K562 (cell line): Measurements from ENCODE around the gene SMCO3. TPM values are rescaled to one million over a fixed set of nuclear protein-coding genes. Genes with fewer than 3 reads are reported as not detected.

Experiments used
- ATAC-seq: fragments of 200-7000 bp; cut with Tn5 transposase; 3 replicates; pipeline ENCODE4 v1.9.1; 2020; ENCODE audit warnings: moderate library complexity
- BruUV-seq: library from RNA; stranded (reverse); fragments of 400-500 nt; replicated peaks from 2 replicates; lab custom pipeline; 2021; lab: Mats Ljungman, UMichigan
- CTCF ChIA-PET: fragments of 300-600 bp; formaldehyde crosslinking; extraction: SDS; loops from one replicate; lab custom pipeline; 2021; ENCODE audit warnings: low intra/inter-chr PET ratio; lab: Yijun Ruan, JAX
- POLR2A ChIA-PET: fragments of 300-600, 350-650 bp; sonication (Branson Sonifier 250); formaldehyde crosslinking; extraction: SDS; loops from one replicate; lab custom pipeline; 2021; ENCODE audit warnings: antibody characterized with exemption, inconsistent platforms; lab: Yijun Ruan, JAX
- DNase-seq, 4 experiments: peaks; one replicate each; pipeline versions ENCODE4 v3.0.0 to v3.0.0-alpha.2; 2011 to 2018; ENCODE audit warnings: low spot score in 3 of 4, mixed read lengths in 3 of 4; ENCODE audit errors: extremely low read depth in 1 of 4
- FAIRE-seq: peaks from 2 replicates; lab custom pipeline; 2011; peaks lifted over from hg19 to GRCh38; lab: Jason Lieb, UNC
- H2AFZ ChIP-seq: 2 replicates; pipeline ENCODE4 v1.6.0; 2011; ENCODE audit warnings: low read depth, low read length, control low read depth, inconsistent platforms
- H3K27ac ChIP-seq: fragments of 200-600 bp; 3 replicates; pipeline ENCODE4 v1.8.0; 2011; ENCODE audit warnings: low read depth, mild to moderate bottlenecking, control low read depth, inconsistent platforms, low read length, moderate library complexity, mixed read lengths; ENCODE audit errors: extremely low read depth
- H3K27me3 ChIP-seq, 2 experiments: fragments of 300-600 bp in 1 of 2; 2 replicates in 1 of 2; 3 replicates in 1 of 2; pipeline versions ENCODE4 v1.6.0 to v1.8.0; 2011; ENCODE audit warnings: inconsistent platforms in 2 of 2, low read length in 2 of 2, mild to moderate bottlenecking in 1 of 2, mixed read lengths in 1 of 2, moderate library complexity in 1 of 2; ENCODE audit not compliant: control insufficient read depth in 2 of 2, insufficient read depth in 2 of 2
- H3K36me3 ChIP-seq: fragments of 300-600 bp; 3 replicates; pipeline ENCODE4 v1.8.0; 2011; ENCODE audit warnings: mild to moderate bottlenecking, low read length, inconsistent platforms; ENCODE audit not compliant: control insufficient read depth, insufficient read depth
- H3K4me1 ChIP-seq, 2 experiments: fragments of 200-600 bp in 1 of 2; replicated peaks in 1 of 2; 2 replicates in 1 of 2; 3 replicates in 1 of 2; pipeline versions ENCODE4 v1.5.1 to v1.8.0; 2011; ENCODE audit warnings: inconsistent platforms in 2 of 2, low read length in 2 of 2, mild to moderate bottlenecking in 1 of 2, mixed read lengths in 1 of 2, moderate library complexity in 1 of 2; ENCODE audit not compliant: control insufficient read depth in 2 of 2, insufficient read depth in 2 of 2
- H3K4me2 ChIP-seq: 2 replicates; pipeline ENCODE4 v1.6.1; 2011; ENCODE audit warnings: low read length, control low read depth, inconsistent platforms, mixed read lengths; ENCODE audit not compliant: insufficient read depth
- H3K4me3 ChIP-seq: fragments of 200-600 bp; sonication (generic), shearing (Covaris generic); 2 replicates; pipeline ENCODE4 v1.5.1; 2016; ENCODE audit warnings: control low read depth, inconsistent platforms
- H3K79me2 ChIP-seq: fragments of 200-600 bp; 3 replicates; pipeline ENCODE4 v1.8.0; 2011; ENCODE audit warnings: low read length, inconsistent platforms; ENCODE audit not compliant: control insufficient read depth, insufficient read depth
- H3K9ac ChIP-seq, 2 experiments: 2 replicates each; pipeline versions ENCODE4 v1.6.0 to v1.6.1; 2011; ENCODE audit warnings: low read depth in 2 of 2, low read length in 2 of 2, control low read depth in 1 of 2, inconsistent platforms in 1 of 2, mild to moderate bottlenecking in 1 of 2, mixed read lengths in 1 of 2; ENCODE audit not compliant: insufficient read depth in 1 of 2
- H3K9me1 ChIP-seq: one replicate; pipeline ENCODE4 v1.6.0; 2011; ENCODE audit warnings: inconsistent platforms, mild to moderate bottlenecking, low read length, moderate library complexity; ENCODE audit not compliant: control insufficient read depth, insufficient read depth
- H3K9me3 ChIP-seq: replicated peaks from 2 replicates; pipeline ENCODE4 v1.5.1; 2011; ENCODE audit warnings: low read depth, low read length, inconsistent platforms; ENCODE audit not compliant: control insufficient read depth, insufficient read depth
- H4K20me1 ChIP-seq: replicated peaks from 2 replicates; pipeline ENCODE4 v1.6.1; 2011; ENCODE audit warnings: low read length, inconsistent platforms, mixed read lengths; ENCODE audit not compliant: control insufficient read depth, insufficient read depth
- BMI1 ChIP-seq: fragments of 150-350 bp; IDR thresholded peaks from 2 replicates; pipeline ENCODE4 v1.6.1; 2014; ENCODE audit warnings: low read length
- C11orf30 ChIP-seq: fragments of 450-650 bp; IDR thresholded peaks from 2 replicates; pipeline ENCODE4 v1.6.1; 2016; ENCODE audit warnings: low read depth, mild to moderate bottlenecking
- DLX4 ChIP-seq: fragments of 250-450 bp; sonication (Bioruptor Pico); IDR thresholded peaks from 2 replicates; pipeline ENCODE4 v1.6.1; 2021; ENCODE audit warnings: mild to moderate bottlenecking
- HOMEZ ChIP-seq: fragments of 250-450 bp; sonication (Bioruptor Pico); IDR thresholded peaks from 2 replicates; pipeline ENCODE4 v1.4.0; 2020; ENCODE audit warnings: mild to moderate bottlenecking, moderate library complexity
- LEF1 ChIP-seq: fragments of 450-650 bp; IDR thresholded peaks from 2 replicates; pipeline ENCODE4 v1.6.1; 2016; ENCODE audit warnings: mild to moderate bottlenecking
- MAX ChIP-seq: sonication (generic); formaldehyde crosslinking; IDR thresholded peaks from 2 replicates; pipeline ENCODE4 v1.9.0; 2022; ENCODE audit warnings: mild to moderate bottlenecking, missing genetic modification reagents
- POLR2G ChIP-seq: fragments of 200-400 bp; formaldehyde crosslinking; IDR thresholded peaks from 2 replicates; pipeline ENCODE4 v1.6.1; 2017; ENCODE audit warnings: low read depth, mild to moderate bottlenecking, antibody characterized with exemption, low read length, moderate library complexity
- TAF9B ChIP-seq: fragments of 450-650 bp; IDR thresholded peaks from 2 replicates; pipeline ENCODE4 v1.6.1; 2018; ENCODE audit warnings: mild to moderate bottlenecking; ENCODE audit not compliant: partially characterized antibody
- TRIM25 ChIP-seq: fragments of 450-650 bp; IDR thresholded peaks from 2 replicates; pipeline ENCODE4 v1.7.0; 2016; ENCODE audit warnings: borderline replicate concordance
- ZFP1 ChIP-seq: fragments of 450-650 bp; formaldehyde crosslinking; IDR thresholded peaks from 2 replicates; pipeline ENCODE4 v1.4.0; 2020; ENCODE audit warnings: mild to moderate bottlenecking, mixed read lengths
- ZNF239 ChIP-seq: fragments of 250-450 bp; sonication (Bioruptor Pico); IDR thresholded peaks from 2 replicates; pipeline ENCODE4 v1.4.0; 2020; ENCODE audit warnings: mild to moderate bottlenecking
- whole genome bisulfite sequencing: fragments of 100-300 bp; shearing (Covaris generic); methylation state at CpG from one replicate; pipeline ENCODE4 v1.1.6; 2016; ENCODE audit warnings: low coverage, mixed read lengths; ENCODE audit not compliant: insufficient coverage; ENCODE audit errors: missing lambda C conversion rate; 5-methylcytosine and 5-hydroxymethylcytosine counted together
- in situ Hi-C: fragments of 300-500 bp; cut with MboI; formaldehyde crosslinking; loops from 4 replicates; pipeline ENCODE4 v1.15.0; 2018; ENCODE audit warnings: inconsistent platforms, mixed read lengths
- intact Hi-C: fragments of 100-400 bp; cut with micrococcal nuclease; formaldehyde crosslinking; loops from 2 replicates; pipeline ENCODE4 v1.14.2; 2022
- polyA plus RNA-seq, 8 experiments: library from polyadenylated mRNA; depleted of rRNA in 4 of 8; stranded (reverse) in 5 of 8; unstranded in 3 of 8; fragments of >200 nt; fragmentation: Nextera tagmentation in 2 of 8; fragmentation: Illumina TruSeq in 1 of 8; extraction: Ambion mirVana in 2 of 8; extraction: Trizol in 1 of 8; gene quantifications; 2 replicates each; pipeline versions ENCODE4 v1.2.1 to v1.2.3, GENCODE V29; 2011 to 2014; ENCODE audit warnings: inconsistent platforms in 1 of 8, missing spikeins in 1 of 8
- total RNA-seq, 7 experiments: library from RNA; depleted of rRNA in 6 of 7; stranded (reverse); fragments of >200 nt in 6 of 7; fragmentation: Illumina TruSeq in 2 of 7; extraction: Trizol in 2 of 7; gene quantifications; 2 replicates each; pipeline versions ENCODE4 v1.2.1 to v1.2.3, GENCODE V29; 2011 to 2021; ENCODE audit warnings: low replicate concordance in 1 of 7

Gene SMCO3
- total and polyA plus RNA-seq, 9 of the 15 experiments (the other 6 are each of a cell fraction or from before 2014, with no cell fraction given): 0.10 to 0.14 TPM; not detected in 7

GRCh38 chr12:14849661-14850060 is 35.7 kb upstream of the SMCO3 start:
- CTCF ChIA-PET: no interaction called here
- Histone ChIP-seq H3K4me1 (no peaks in the 10 kb centered on the region), H3K9ac (no peak overlapping the region), H3K4me3 (no peak overlapping the region), H3K79me2 (no peaks in the 10 kb centered on the region), H3K4me2 (no peak overlapping the region), H3K9me1 (no peaks in the 10 kb centered on the region), H3K27me3 (no peaks in the 10 kb centered on the region), H3K9me3 (no peaks in the 10 kb centered on the region), H4K20me1 (no peaks in the 10 kb centered on the region), H3K36me3 (no peaks in the 10 kb centered on the region), H2AFZ (no peak overlapping the region), H3K27ac (no peak overlapping the region)
- DNase-seq: no peak
- BruUV-seq: no TSS peak
- TF ChIP-seq ZNF239 (CRISPR knock-in tag) (no peak), TRIM25 (no peak), TAF9B (no peak), MAX (CRISPR knock-in tag) (no peak), ZFP1 (CRISPR knock-in tag) (no peak), C11orf30 (no peak), BMI1 (no peak), POLR2G (no peak), HOMEZ (CRISPR knock-in tag) (no peak), DLX4 (no peak), LEF1 (no peak)
- in situ Hi-C loops: loop anchor here (10.0 kb wide), 1 partner anchor 145 kb away; no protein-coding TSS in a partner anchor
- 5% methylated on average over 2 of the region's 2 CpGs for WGBS
- no peak for ATAC-seq
- no peak for FAIRE-seq
- intact Hi-C loops: loop anchor here (5.0 to 10.0 kb wide), 2 partner anchors 43 to 75 kb away; no protein-coding TSS in a partner anchor
- POLR2A ChIA-PET: no interaction called here
